Epithelial cell of esophagus (primary cell): ENCODE data around the gene AP1G1.
"Not testable (repeated sequence)": the region's sequence is repeated elsewhere in the genome, so short reads cannot be mapped to it uniquely, and the experiment has no call there.

Experiments used
- DNase-seq: peaks from one replicate; pipeline ENCODE4 v3.0.0; 2010; ENCODE audit warnings: low read depth
- H3K4me3 ChIP-seq: 2 replicates; pipeline ENCODE4 v1.5.1; 2011; ENCODE audit warnings: mild to moderate bottlenecking, low read length, control low read depth
- TF ChIP-seq, protein P1 (sequence below): IDR thresholded peaks from 2 replicates; pipeline ENCODE4 v1.5.1; 2011; ENCODE audit warnings: low read depth, mild to moderate bottlenecking, low read length, control low read depth, inconsistent platforms; ENCODE audit not compliant: insufficient read depth; ENCODE audit errors: missing control alignments

AP1G1 gene

DNA sequence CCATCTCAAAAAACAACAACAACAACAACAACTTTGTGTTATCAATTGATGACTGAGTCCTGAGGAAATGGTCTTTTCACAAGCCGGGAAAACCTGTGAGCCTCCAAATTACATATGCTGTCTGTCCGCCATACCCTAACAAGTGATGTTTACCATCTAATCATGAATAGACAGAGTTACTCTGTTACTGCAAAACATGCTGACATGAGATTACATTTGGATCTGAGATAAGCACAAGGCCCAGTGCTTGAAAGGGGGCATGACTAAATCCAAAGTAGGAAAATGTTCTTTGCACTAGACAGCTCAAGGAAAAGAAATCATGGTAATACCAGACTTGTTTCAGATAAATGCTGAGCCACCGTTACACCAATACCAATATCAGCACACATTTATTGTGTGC lies 28.5 kb upstream of the AP1G1 start:
- DNase-seq = no peak
- no peak overlapping the region for H3K4me3 ChIP-seq
- TF ChIP-seq, protein P1, sequence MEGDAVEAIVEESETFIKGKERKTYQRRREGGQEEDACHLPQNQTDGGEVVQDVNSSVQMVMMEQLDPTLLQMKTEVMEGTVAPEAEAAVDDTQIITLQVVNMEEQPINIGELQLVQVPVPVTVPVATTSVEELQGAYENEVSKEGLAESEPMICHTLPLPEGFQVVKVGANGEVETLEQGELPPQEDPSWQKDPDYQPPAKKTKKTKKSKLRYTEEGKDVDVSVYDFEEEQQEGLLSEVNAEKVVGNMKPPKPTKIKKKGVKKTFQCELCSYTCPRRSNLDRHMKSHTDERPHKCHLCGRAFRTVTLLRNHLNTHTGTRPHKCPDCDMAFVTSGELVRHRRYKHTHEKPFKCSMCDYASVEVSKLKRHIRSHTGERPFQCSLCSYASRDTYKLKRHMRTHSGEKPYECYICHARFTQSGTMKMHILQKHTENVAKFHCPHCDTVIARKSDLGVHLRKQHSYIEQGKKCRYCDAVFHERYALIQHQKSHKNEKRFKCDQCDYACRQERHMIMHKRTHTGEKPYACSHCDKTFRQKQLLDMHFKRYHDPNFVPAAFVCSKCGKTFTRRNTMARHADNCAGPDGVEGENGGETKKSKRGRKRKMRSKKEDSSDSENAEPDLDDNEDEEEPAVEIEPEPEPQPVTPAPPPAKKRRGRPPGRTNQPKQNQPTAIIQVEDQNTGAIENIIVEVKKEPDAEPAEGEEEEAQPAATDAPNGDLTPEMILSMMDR = no peak

DNA sequence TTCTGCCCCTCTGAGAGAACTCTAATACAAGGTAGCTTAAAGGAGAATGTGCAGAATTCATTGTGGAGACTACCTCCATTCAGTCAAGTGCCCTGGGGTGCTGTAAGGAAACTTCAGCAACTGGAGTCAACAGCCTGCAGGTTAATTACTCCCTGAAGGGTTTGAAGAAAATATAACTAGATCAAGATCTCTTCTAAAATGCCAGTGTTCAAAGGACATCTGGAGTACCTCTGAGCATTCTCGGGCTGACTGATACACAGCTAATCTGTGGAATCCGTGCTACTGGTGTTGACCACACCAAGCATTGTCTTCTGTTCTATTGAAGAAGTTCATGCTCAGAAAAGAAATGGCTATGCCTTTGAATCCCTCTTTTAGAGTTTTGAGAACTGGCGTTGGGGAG lies 25.7 kb upstream of the AP1G1 start:
- H3K4me3 ChIP-seq = no peak overlapping the region
- TF ChIP-seq, protein P1 = no peak
- DNase-seq = no peak

DNA sequence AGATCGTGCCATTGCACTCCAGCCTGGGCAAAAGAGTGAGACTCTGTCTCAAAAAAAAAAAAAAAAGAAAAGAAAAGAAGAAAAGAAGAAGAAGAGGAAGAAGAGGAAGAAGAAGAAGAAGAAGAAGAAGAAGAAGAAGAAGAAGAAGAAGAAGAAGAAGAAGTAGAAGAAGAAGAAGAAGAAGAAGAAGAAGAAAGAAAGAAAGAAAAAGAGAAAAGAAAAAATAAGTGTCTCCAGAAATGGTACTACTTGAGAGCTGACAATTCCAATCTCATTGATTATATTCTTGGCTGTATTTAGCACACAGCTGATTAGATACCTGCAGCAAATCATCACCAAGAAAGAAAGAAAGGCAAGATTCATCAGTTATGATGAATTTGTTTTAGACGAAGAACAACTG lies 23.5 kb upstream of the AP1G1 start:
- not testable (repeated sequence) for DNase-seq, H3K4me3 ChIP-seq

DNA sequence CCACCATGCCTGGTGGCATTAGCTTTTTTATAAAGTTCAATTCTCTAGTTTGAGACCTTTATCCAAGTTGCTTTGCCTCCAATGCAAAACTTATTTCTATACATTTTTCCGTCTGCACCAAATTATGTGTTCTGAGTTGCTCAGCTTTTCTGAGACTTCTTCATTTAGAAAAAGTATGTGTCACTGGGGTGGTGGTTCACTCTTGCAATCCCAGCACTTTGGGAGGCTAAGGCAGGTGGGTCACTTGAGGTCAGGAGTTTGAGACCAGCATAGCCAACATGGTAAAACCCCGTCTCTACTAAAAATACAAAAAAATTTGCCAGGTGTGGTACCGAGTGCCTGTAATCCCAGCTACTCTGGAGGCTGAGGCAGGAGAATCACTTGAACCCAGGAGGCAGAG lies 23.1 kb upstream of the AP1G1 start:
- H3K4me3 ChIP-seq, DNase-seq: not testable (repeated sequence)

DNA sequence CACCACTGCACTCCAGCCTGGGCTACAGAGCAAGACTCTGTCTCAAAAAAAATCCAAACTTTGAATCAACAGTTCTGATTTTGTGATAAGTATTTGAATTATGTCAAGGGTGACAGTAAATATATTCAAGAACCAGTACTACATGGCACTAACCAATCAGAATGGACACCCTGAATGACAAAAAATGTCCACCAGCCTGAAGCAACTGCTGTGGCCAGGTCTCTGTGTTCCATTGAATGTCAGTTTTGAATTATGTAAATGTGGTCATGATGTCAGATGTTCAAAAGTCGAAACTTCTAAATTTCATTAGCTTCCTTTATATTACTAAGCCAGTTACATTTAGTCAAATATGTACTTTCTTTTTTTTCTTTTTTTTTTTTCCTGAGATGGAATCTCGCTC lies 21.7 kb upstream of the AP1G1 start:
- no peak overlapping the region for H3K4me3 ChIP-seq
- DNase-seq = no peak
- TF ChIP-seq, protein P1 = no peak

DNA sequence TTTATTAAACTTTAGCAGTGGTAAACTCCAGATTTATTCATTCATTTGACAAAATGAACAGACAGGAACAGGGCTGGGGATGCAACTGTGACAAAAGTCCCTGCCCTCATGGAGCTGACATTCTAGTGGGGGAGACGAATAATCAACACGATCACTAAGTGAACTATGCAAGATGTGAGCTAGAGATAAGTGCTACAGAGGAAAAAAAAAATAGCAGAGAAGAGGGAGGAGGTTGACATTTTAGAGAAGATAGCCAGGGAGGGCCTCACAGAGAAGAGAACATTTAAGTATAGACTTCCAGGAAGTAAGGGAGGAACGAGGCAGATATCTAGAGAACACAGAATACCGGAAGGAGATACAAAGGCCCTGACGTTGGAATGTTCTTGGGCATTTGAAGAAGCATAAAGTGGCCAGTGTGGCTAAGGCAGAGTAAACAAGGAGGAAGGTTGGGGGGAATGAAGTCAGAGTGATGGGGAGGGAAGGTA lies 17.9 kb upstream of the AP1G1 start:
- DNase-seq = no peak
- no peak overlapping the region for H3K4me3 ChIP-seq
- TF ChIP-seq, protein P1 = no peak

DNA sequence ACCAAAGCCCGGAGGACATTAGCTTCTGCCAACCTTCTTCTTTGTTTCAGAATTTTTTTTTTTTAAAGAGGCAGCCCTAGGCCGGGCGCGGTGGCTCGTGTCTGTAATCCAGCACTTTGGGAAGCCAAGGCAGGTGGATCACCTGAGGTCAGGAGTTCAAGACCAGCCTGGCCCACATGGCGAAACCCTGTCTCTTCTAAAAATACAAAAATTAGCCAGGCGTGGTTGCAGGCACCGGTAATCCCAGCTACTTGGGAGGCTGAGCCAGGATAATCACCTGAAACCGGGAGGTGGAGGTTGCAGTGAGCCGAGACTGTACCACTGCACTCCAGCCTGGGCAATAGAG lies 8.5 kb upstream of the AP1G1 start:
- not testable (repeated sequence) for DNase-seq, H3K4me3 ChIP-seq

DNA sequence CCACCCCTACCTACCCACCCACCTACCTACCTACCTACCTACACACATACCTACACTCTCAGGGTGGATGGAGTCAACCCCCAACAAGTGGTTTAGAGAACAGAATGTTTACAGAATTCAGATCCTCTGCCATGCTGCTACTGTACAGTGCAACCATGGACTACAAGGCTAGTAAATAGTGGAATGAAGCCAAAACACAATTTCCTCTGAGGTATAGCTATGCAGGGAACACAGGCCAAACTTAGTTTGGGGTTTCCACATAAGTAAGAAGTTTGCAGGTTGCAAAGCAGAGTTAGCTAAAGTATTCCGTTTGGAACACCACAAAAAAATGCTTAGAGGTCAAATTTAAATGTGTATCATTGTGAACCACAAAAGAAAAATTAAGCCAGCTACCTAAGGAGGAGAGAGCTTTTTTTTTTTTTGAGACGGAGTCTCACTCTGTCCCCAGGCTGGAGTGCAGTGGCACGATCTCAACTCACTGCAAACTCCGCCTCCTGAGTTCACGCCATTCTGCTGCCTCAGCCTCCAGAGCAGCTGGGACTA lies 2.7 kb upstream of the AP1G1 start:
- H3K4me3 ChIP-seq = no peak overlapping the region
- TF ChIP-seq, protein P1 = no peak
- no peak for DNase-seq

DNA sequence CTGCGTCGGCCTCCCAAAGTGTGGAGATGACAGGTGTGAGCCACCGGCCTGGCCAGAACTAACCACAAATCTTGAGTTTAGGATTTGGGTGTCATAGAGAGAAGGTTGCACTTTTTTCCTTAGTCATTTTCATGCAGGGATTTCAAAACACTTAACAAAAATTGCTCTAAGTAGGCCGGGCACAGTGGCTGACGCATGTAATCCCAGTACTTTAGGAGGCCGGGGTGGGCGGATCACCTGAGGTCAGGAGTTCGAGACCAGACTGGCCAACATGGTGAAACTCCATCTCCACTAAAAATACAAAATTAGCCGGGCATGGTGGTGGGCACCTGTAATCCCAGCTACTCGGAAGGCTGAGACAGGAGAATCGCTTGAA lies 1.5 kb upstream of the AP1G1 start:
- H3K4me3 ChIP-seq, DNase-seq: not testable (repeated sequence)
